Stimulated activated CD4-positive, alpha-beta T cell treated with anti-CD3 and anti-CD28 coated beads, Interleukin-2, amount 100 ng/mL, for 4 hours (primary cell): ENCODE results near the gene IFIT1B.
A peak's percentile ranks its signal among the peaks of the same experiment; 100 is the strongest.

Source experiments
- DNase-seq: peaks from one replicate; pipeline ENCODE4 v3.0.0-alpha.2; 2020; ENCODE audit warnings: low read depth

Gene IFIT1B

DNA sequence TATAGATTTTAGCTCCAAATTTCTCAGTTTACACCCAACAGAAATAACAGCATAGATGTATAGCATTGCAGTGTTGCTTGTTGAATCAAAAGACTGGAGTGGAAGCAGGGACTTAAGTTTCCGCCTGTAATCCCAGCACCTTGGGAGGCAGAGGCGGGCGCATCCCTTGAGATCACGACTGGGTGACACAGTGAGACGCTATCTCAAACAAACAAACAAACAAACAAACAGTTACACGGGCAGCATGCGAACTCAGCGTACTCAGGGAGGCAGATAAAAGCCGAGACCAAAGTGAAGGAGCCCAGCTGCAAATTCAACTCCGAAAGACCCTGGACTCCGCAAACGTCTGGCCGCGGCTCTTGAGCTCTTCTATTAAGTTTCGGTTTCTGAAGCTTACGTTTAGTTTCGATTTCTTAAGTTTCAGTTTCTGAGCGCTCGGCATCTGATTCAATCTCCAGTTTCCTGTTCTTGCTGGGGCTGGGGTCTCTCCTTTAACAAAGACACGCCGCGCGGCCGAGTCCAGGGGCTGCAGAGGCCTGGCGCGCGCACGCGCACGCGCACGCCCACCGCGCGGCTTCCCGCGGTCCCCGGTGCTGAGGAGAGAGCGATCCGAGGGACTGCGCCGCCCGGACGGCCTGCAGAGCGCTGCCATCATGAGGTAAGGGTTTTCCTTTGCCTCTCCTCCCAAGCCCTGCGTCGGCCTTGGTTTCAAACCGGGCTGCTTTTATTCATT is 36.5 kb downstream of the IFIT1B start, which contains the start of gene IFIT5:
Gene IFIT5 (plus strand): TSS at position 423 of the 733 bp plus-strand sequence. CDS start 231 bp downstream, at position 654.
- peak; percentile 59 for DNase-seq

DNA sequence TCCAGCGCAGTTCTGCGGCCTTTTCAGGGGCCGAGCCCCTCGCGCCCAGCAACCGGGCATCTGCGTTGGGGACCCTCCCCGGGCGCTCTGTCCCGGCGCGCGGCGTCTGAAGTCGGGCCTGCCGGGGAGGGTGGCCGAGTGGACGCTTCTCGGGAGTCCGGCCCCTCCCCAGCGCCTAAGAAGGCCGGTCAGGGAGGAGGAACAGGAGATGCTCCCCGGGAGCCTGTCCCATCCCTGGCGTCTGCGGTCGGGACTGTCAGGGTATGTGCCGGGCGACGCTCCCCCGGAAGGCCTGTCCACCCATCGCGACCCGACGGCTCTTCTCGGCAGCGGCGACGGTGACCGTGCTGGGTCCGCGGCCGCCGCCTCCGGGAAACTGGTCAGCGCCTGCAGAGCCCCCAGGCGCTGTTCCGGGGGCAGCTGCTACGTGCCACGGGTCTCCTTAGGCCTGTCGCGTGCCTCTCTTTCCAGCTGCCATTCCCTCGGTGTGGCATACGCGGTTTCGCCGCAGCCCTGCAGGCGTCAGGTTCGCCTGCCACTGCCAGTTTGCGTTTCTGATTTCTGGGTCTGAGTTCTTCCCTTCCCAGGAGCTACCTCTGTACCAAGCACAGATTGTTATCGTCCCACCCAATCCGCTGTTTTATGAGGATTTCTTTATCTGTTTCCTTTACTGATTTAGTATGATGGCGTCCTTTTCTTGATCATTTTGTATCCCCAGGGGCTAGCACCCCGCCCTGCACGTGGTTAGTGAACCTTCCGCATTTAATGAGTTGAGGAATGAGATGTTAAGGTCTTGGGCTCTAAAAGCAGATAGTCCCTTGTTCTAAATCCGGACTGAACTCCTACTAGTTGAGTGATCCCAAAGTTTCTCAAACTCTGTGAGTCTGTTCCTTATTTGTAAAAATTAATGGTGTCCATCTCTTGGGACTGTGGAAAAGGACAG is 37.3 kb downstream of the IFIT1B start:
- no peak for DNase-seq

DNA sequence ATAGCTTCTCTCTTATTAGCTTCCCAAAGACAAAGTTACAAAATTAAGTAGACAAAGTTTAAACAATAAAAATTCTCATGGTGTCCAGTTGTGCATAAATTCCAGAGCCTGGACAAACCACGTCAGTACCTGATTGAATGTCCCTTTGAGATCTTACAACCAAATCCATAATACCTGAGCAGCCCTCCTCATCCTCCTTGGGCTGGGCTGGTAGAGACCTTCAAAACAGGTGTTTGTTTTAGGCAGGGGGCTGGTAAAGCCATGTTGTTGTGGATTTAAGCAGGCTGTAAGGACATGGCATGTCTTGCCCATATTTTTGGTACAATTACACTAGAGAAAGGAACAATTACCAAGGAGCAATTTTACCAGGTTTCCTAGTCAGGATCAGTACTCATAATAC is 38.6 kb downstream of the IFIT1B start:
- no peak for DNase-seq

DNA sequence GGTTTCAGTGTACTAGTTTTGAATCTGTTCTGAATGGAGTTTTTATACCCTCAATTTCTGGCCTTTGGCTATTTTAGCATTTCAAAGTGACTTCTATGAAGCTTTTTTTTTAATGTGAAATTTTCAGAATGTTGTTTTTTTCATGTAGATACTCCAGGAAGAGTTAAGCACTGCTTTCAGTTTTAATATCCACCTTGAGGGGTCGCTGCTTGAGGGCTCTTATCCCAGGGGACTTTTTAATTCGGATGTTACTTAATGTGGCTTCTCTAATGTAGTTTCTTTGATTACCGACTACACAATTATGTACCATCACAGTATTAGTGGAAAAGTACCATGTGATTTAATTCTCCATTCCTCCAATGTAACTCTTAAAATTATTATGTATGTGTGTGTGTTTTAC is 41.7 kb downstream of the IFIT1B start:
- DNase-seq: no peak

DNA sequence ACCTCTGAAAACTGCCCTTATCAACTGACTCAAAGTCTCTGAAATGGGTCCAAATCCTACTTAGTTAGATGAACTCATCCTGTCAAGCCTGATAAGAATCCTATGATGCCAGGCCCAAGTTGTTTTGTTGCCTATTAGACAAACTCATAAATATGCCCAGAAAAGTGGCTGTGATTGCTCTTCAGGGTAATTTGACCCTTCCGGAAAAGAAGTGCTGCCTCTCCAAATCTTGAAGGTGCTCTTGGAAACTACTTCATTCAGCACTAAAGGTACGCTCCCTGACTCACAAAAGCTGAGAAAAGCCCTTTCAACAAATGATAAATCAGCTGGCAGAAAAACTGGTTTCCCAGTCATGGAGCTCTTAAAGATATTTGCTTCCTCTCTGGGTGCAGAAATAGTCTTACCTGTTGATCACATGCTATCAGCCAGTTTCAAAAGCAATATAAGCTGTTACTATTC is 43.2 kb downstream of the IFIT1B start:
- no peak for DNase-seq

DNA sequence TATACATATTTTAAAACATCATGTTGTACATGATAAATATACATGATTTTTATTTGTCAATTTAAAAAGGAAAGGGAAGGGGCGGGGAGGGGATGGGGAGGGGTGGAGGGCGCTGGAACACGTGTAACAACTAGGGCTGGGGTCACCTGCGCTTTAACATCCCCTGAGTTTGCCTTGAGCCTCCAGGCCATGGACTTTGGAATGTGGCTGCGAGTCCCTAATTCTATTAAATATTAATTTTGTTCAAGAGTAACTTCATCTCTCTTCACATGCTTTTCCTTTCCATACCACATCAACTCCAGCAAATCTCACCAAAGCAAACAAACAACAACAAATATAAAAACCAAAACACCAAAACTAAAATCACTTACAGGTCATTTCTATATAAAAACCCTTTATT is 47.1 kb downstream of the IFIT1B start:
- no peak for DNase-seq

DNA sequence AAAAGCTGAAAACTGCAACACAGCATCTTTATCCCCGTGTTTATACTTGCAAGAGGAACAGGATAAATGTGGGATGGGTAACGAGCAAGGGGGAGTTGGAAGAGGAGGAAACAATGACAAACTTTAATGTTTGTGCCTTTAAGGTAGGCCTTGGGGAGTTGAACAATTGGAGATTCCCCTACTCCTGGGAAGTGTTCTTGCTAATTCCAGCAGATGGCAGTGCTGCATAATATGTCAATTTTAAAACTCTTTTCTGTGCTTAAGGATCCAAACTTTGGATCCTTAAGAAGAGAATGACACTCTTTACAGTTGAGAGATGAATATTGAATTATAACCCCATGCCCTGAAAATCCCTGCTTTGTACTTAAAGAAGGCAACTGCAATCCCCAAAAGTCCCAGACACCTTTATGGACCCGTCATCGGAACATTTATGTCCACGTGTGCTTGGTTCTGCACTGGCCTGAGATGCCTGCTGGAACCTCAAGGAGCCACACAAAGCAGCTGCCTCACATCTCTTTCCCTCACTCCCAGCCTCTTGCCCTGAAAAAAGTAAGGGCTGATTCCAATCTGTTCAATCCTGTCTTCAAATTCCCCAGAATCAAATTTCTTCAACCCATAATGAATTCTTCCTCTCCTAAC is 48.5 kb downstream of the IFIT1B start:
- DNase-seq: no peak

DNA sequence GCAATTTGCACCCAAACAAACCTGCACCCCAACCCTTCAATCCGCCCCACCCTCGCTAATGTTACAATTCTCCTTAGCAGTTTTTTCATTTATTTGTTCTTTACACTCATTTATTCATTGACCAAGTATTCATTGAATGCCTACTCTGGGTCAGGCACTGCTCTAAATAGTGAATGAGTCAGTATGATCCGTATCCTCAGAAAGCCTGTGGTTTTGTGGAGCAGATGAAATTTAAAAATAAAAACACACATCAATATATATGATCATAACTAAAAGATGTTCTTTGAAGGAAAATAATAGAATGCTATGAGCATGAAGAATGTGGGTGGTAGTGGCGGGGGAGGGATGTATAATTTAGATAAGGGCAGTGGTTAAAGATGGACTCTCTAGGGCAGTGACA is 49.8 kb downstream of the IFIT1B start:
- no peak for DNase-seq

DNA sequence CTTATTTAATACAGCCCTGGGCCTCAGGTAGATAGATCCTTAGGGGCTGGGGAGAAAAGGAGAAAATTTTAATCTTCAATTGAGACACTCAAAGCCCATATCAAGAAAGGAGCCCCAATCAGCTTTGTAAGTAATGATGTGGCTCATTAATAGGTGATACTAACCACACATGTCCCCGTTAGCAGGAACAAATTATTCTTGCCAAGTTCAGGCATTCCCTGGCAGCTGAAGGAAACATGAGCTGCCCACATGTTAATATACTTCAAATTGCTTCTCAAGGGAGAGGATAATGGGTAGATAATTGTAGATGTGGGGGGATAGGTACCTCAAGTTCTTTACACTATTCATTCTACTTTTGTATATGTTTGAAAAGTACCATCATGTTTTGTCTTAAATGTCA is 51.0 kb downstream of the IFIT1B start:
- no peak for DNase-seq

DNA sequence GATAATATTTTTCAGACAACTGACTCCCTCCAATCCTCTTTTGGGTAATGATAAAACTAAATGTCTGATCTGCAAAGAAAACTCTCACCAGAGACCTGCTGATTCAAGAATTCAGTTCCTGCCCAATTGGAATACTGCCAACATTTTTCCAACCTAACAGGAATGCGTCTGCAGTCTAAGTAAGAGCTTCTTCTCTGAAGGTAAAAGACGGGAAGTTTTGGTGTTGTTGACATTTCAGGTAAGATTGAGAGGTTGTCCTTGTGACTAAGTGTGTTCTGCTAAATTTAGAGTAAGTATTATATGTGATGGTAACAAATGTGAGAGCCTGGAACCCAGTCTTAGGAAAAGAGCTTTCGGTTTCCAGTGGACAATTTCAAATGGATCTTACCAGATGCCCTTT is 54.1 kb downstream of the IFIT1B start:
- no peak for DNase-seq
